Sigmoid colon (tissue), 7 donors: ENCODE results near the gene BOLA1. TPM values are rescaled to one million over a fixed set of nuclear protein-coding genes. Genes with fewer than 3 reads are reported as not detected.
"Not testable (repeated sequence)": the region's sequence is repeated elsewhere in the genome, so short reads cannot be mapped to it uniquely, and the experiment has no call there.

Source experiments
- DNase-seq: peaks from one replicate; pipeline ENCODE4 v3.0.0-alpha.2; 2019
- H3K27ac ChIP-seq, 4 donors: fragments of 200-600 bp; sonication (generic); one replicate each; pipeline ENCODE4 v1.5.1; 2016 to 2019; ENCODE audit warnings: mild to moderate bottlenecking in 1 of 4
- H3K27me3 ChIP-seq, 3 donors: fragments of 200-600 bp; sonication (generic); one replicate each; pipeline ENCODE4 v1.5.1; 2019; ENCODE audit warnings: mild to moderate bottlenecking in 1 of 3
- H3K36me3 ChIP-seq, 4 donors: fragments of 200-600 bp; sonication (generic); one replicate each; pipeline ENCODE4 v1.5.1; 2016 to 2019
- H3K4me1 ChIP-seq, 4 donors: fragments of 200-600 bp; sonication (generic); one replicate each; pipeline ENCODE4 v1.5.1; 2017 to 2019
- H3K4me3 ChIP-seq, 4 donors: fragments of 200-600 bp; sonication (generic); one replicate each; pipeline ENCODE4 v1.5.1; 2017 to 2019; ENCODE audit warnings: mild to moderate bottlenecking in 2 of 4, moderate library complexity in 1 of 4
- H3K9me3 ChIP-seq, 4 donors: fragments of 200-600 bp in 3 of 4; sonication (generic) in 3 of 4; one replicate each; pipeline versions ENCODE4 v1.5.1 to v1.6.1; 2013 to 2019
- CTCF ChIP-seq, 4 experiments: fragments of 450-650 bp in 3 of 4; fragments of 200-600 bp in 1 of 4; IDR thresholded peaks; one replicate each; pipeline ENCODE4 v1.5.1; 2016 to 2019; ENCODE audit warnings: antibody characterized with exemption in 4 of 4, mild to moderate bottlenecking in 3 of 4, moderate library complexity in 2 of 4
- EP300 ChIP-seq, 4 donors: sonication (generic); formaldehyde crosslinking; IDR thresholded peaks; one replicate each; pipeline ENCODE4 v1.6.1; 2017; ENCODE audit warnings: antibody characterized with exemption in 4 of 4
- POLR2A ChIP-seq, 2 donors: fragments of 450-650 bp; IDR thresholded peaks; one replicate each; pipeline ENCODE4 v1.6.1; 2016; ENCODE audit warnings: antibody characterized with exemption in 2 of 2, mild to moderate bottlenecking in 2 of 2, moderate library complexity in 2 of 2
- POLR2AphosphoS5 ChIP-seq, 4 donors: sonication (generic); formaldehyde crosslinking; IDR thresholded peaks; one replicate each; pipeline ENCODE4 v1.6.1; 2017; ENCODE audit warnings: antibody characterized with exemption in 4 of 4
- whole genome bisulfite sequencing, 2 donors: extraction: QIAGEN DNeasy Blood & Tissue Kit; methylation state at CpG; one replicate each; pipeline ENCODE4 v1.1.7; 2013; 5-methylcytosine and 5-hydroxymethylcytosine counted together
- intact Hi-C: fragments of 100-400 bp; cut with DNase I; formaldehyde crosslinking; loops from one replicate; pipeline ENCODE4 v1.15.1; 2023
- polyA plus RNA-seq, 3 donors: library from polyadenylated mRNA; stranded (reverse); fragments of 200-250 nt; gene quantifications; one replicate each; pipeline ENCODE4 v1.2.3, GENCODE V29; 2013
- total RNA-seq, 4 donors: library from RNA; depleted of rRNA; stranded (reverse); fragments of >200 nt; gene quantifications; one replicate each; pipeline ENCODE4 v1.1.0, GENCODE V29; 2016
- donor health status: healthy with polysubstance abuse.
- donor health status: Bipolar disorder and iron deficiency.
- donor health status: healthy.

BOLA1 gene
- total RNA-seq (10 to 100 TPM; 36.0 to 61.4 (median 50.6) TPM), polyA plus RNA-seq (10 to 100 TPM; 19.2 to 26.6 (median 21.5) TPM)

- peak; percentile 97 for DNase-seq
- 10 to 12% methylated on average over 65 of the region's 65 CpGs for WGBS, 2 donors
- Histone ChIP-seq H3K4me1 (peaks cover 0 to 16% (median 9%) of the 10 kb centered on the region in 4 donors), H3K4me3 (peak within 1 kb of the TSS; percentile 50 to 64 (median 59)), H3K27me3 (no peaks in the 10 kb centered on the region), H3K36me3 (no peaks in the 10 kb centered on the region), H3K9me3 (no peaks in the 10 kb centered on the region), H3K27ac (peak within 1 kb of the TSS; percentile 87 to 94 (median 91))
- intact Hi-C loops, result no loop called here
- TF ChIP-seq POLR2AphosphoS5 (IDR thresholded peaks at IDR 0.05) (peak; percentile 96 to 98 (median 97)), EP300 (IDR thresholded peaks at IDR 0.05) (no peak), POLR2A (IDR thresholded peaks at IDR 0.05) (peak; percentile 87 to 89), CTCF (IDR thresholded peaks at IDR 0.05) (no peak)
These were observed at the start of gene BOLA1 for GRCh38 chr1:149899460-149900284. Gene BOLA1, plus strand, starts transcription at chr1:149899568. Its CDS starts 492 bp downstream, at chr1:149900060.

GRCh38 chr1:149849947-149850360 lies 49.4 kb upstream of the BOLA1 start:
- H3K9me3 ChIP-seq, result no peaks in the 10 kb centered on the region
- intact Hi-C loops, result no loop called here
- no peak for DNase-seq
- WGBS, 2 donors, result 1 to 2% methylated on average over 9 of the region's 9 CpGs
- H3K27me3 ChIP-seq, result no peaks in the 10 kb centered on the region
- no peaks in the 10 kb centered on the region for H3K36me3 ChIP-seq
- peaks cover 0 to 29% (median 23%) of the 10 kb centered on the region in 4 donors for H3K4me1 ChIP-seq
- H3K4me3 ChIP-seq, result peak overlapping the region; percentile 22 to 50 (median 47)
- TF ChIP-seq POLR2AphosphoS5 (IDR thresholded peaks at IDR 0.05) (peak in 2 of 4 donors; percentile 10 to 16), POLR2A (IDR thresholded peaks at IDR 0.05) (no peak)
- H3K27ac ChIP-seq, result peak overlapping the region; percentile 75 to 81 (median 78)

GRCh38 chr1:149850732-149851345 lies 48.5 kb upstream of the BOLA1 start:
- H3K9me3 ChIP-seq, DNase-seq, H3K27ac ChIP-seq, intact Hi-C loops, H3K27me3 ChIP-seq, H3K36me3 ChIP-seq, H3K4me3 ChIP-seq: not testable (repeated sequence)
- peaks cover 0 to 23% (median 18%) of the 10 kb centered on the region in 4 donors for H3K4me1 ChIP-seq
- no CpG with 5 or more reads among the region's 62 CpGs for WGBS, 2 donors

GRCh38 chr1:149851585-149852213 lies 47.7 kb upstream of the BOLA1 start:
- H3K27me3 ChIP-seq, intact Hi-C loops, H3K4me3 ChIP-seq, H3K27ac ChIP-seq, DNase-seq, H3K9me3 ChIP-seq, H3K36me3 ChIP-seq: not testable (repeated sequence)
- H3K4me1 ChIP-seq, result peaks cover 0 to 21% (median 18%) of the 10 kb centered on the region in 4 donors
- no CpG with 5 or more reads among the region's 53 CpGs for WGBS, 2 donors

- no CpG with 5 or more reads among the region's 26 CpGs for WGBS, 2 donors
- H3K27me3 ChIP-seq, intact Hi-C loops, DNase-seq, H3K4me3 ChIP-seq, H3K36me3 ChIP-seq, H3K9me3 ChIP-seq, H3K27ac ChIP-seq: not testable (repeated sequence)
- peaks cover 0 to 21% (median 18%) of the 10 kb centered on the region in 4 donors for H3K4me1 ChIP-seq
These were observed 47.1 kb upstream of the BOLA1 start for GRCh38 chr1:149852263-149852662.

GRCh38 chr1:149860271-149860670 lies 39.1 kb upstream of the BOLA1 start:
- H3K27me3 ChIP-seq, H3K27ac ChIP-seq, DNase-seq, H3K4me3 ChIP-seq, intact Hi-C loops, H3K9me3 ChIP-seq, H3K4me1 ChIP-seq, H3K36me3 ChIP-seq: not testable (repeated sequence)
- WGBS, 2 donors, result no CpG with 5 or more reads among the region's 15 CpGs

GRCh38 chr1:149860684-149861496 lies 38.5 kb upstream of the BOLA1 start:
- H3K27me3 ChIP-seq, H3K4me3 ChIP-seq, H3K27ac ChIP-seq, H3K4me1 ChIP-seq, intact Hi-C loops, H3K36me3 ChIP-seq, DNase-seq, H3K9me3 ChIP-seq: not testable (repeated sequence)
- WGBS, 2 donors, result no CpG with 5 or more reads among the region's 55 CpGs

- DNase-seq, H3K4me3 ChIP-seq, H3K27ac ChIP-seq, intact Hi-C loops, H3K27me3 ChIP-seq, H3K36me3 ChIP-seq, H3K9me3 ChIP-seq, H3K4me1 ChIP-seq: not testable (repeated sequence)
- WGBS, 2 donors, result no CpG with 5 or more reads among the region's 32 CpGs
These were observed 37.8 kb upstream of the BOLA1 start for GRCh38 chr1:149861497-149862054.

GRCh38 chr1:149866887-149867286 lies 32.5 kb upstream of the BOLA1 start:
- H3K4me3 ChIP-seq, H3K27me3 ChIP-seq, H3K4me1 ChIP-seq, DNase-seq, H3K36me3 ChIP-seq, intact Hi-C loops, H3K9me3 ChIP-seq, H3K27ac ChIP-seq: not testable (repeated sequence)
- WGBS, 2 donors, result no CpG with 5 or more reads among the region's 2 CpGs

GRCh38 chr1:149873060-149873459 lies 26.3 kb upstream of the BOLA1 start:
- H3K9me3 ChIP-seq, H3K4me1 ChIP-seq, intact Hi-C loops, H3K27me3 ChIP-seq, H3K4me3 ChIP-seq, H3K27ac ChIP-seq, DNase-seq, H3K36me3 ChIP-seq: not testable (repeated sequence)
- no CpG with 5 or more reads among the region's 4 CpGs for WGBS, 2 donors
